ENCODE results near the gene HNF1B.

GRCh38 chr17:37737971-37738370 lies 6.9 kb downstream of the HNF1B start:
- TF ChIP-seq, protein P1, sequence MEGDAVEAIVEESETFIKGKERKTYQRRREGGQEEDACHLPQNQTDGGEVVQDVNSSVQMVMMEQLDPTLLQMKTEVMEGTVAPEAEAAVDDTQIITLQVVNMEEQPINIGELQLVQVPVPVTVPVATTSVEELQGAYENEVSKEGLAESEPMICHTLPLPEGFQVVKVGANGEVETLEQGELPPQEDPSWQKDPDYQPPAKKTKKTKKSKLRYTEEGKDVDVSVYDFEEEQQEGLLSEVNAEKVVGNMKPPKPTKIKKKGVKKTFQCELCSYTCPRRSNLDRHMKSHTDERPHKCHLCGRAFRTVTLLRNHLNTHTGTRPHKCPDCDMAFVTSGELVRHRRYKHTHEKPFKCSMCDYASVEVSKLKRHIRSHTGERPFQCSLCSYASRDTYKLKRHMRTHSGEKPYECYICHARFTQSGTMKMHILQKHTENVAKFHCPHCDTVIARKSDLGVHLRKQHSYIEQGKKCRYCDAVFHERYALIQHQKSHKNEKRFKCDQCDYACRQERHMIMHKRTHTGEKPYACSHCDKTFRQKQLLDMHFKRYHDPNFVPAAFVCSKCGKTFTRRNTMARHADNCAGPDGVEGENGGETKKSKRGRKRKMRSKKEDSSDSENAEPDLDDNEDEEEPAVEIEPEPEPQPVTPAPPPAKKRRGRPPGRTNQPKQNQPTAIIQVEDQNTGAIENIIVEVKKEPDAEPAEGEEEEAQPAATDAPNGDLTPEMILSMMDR (IDR thresholded peaks at IDR 0.05) = no peak
- TF ChIP-seq POLR2A (IDR thresholded peaks at IDR 0.05) = no peak

Data from uterus (tissue), 2 donors.